Fibroblast of skin of left biceps (primary cell): Measurements from ENCODE around the gene DNM1.

Experiments used
- DNase-seq, 2 experiments: peaks; one replicate each; pipeline ENCODE4 v3.0.0-alpha.2; 2013; ENCODE audit warnings: low read depth in 2 of 2

DNM1 gene

GRCh38 chr9:128203024-128203706 lies at the start of gene DNM1:
Gene DNM1, plus strand, starts transcription at chr9:128203379. Its CDS starts 92 bp downstream, at chr9:128203471.
- no peak for DNase-seq

- DNase-seq: no peak
Observed at GRCh38 chr9:128153947-128154695, 49.1 kb upstream of the DNM1 start.

GRCh38 chr9:128155736-128156500 lies 47.3 kb upstream of the DNM1 start:
- no peak for DNase-seq

GRCh38 chr9:128159522-128159783 lies 43.7 kb upstream of the DNM1 start:
- DNase-seq: no peak

DNA sequence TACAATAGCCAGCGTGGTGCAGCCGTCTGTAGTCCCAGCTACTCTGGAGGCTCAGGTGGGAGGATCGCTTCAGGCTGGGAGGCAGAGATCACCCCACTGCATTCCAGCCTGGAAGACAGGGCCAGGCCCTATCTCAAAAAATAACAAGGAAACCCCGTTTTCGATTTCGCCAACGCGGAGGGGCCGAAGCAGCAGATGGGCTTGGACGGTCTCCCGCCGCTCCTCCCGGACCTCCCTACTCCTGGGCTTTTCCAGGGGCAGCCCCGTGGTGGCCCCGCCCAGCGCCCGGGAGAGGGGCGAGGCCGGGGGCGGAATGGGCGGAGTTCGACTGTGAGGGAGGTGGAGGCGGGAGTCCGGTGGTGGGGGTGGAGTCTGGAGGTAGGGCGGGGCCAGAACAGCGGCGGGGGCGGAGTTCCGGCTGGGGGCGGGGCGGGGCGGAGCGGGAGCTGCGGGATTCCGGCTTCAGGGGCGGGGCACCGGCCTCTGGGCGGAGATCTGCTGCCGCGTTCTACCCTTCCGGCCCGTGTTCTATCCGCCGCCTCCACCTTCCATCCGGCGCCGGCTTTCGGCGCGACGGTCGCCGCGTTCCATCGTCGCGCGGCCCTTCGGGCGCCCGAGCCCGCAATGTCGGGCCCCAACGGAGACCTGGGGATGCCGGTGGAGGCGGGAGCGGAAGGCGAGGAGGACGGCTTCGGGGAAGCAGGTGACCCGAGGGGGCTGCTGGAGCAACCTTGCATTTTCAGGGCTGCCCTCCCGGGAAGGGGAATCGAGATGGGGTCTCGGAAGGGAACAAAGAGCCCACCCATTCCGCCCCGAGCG lies 43.2 kb upstream of the DNM1 start, which contains the start of gene BBLN:
Gene BBLN (plus strand): TSS at position 482 of the 819 bp plus-strand sequence. CDS start 143 bp downstream, at position 625.
- DNase-seq: peak; percentile 85 to 88

DNA sequence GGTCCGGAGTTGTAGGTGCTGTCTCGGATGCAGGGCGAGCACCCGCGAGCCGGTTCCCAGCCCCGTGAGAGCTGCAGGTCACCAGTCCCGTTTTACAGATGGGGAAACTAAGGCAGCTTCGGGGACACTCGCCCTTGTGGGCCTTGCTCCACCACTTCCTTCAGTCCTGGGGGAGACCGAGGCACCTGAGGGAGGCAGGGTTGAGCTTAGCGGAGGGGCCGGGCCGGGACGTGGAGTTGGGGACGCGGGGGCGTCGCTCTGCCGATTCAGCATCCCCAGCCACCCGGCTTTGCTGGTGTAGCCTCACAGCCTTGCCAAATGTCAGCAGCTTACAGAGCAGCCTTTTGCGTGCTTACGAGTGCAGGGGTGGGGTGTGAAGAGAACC lies 42.6 kb upstream of the DNM1 start:
- no peak for DNase-seq

- no peak for DNase-seq
Observed at GRCh38 chr9:128161215-128161902, 41.8 kb upstream of the DNM1 start.

- no peak for DNase-seq
Observed at GRCh38 chr9:128162215-128163026, 40.8 kb upstream of the DNM1 start.

- DNase-seq: no peak
Observed at GRCh38 chr9:128163027-128163515, 40.1 kb upstream of the DNM1 start.

GRCh38 chr9:128163523-128164306 lies 39.5 kb upstream of the DNM1 start:
- DNase-seq: no peak

DNA sequence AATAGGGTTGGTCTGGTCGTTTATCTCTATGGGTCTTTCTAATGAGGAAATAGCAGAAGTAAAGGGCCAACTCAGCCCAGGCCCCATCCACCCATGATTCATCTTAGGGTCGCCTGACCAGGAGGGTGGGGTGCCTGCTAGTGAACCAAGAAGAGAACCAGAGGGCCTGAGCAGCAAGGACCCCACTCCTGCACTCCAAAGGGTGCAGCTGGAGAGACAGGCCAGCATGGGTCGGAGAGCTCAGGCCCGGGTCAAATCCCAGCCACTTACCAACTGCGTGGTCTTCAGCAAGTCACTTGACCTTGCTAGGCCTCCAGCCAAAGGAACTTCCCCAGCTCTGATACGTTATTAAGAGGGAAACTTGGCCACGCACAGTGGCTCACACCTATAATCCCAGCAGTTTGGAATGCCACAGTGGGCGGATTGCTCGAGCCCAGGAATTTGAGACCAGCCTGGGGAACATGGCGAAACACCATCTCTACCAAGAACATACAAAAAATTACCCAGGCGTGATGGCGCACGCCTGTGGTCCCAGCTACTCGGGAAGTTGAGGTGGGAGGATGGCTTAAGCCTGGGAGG lies 38.8 kb upstream of the DNM1 start:
- DNase-seq: no peak

DNA sequence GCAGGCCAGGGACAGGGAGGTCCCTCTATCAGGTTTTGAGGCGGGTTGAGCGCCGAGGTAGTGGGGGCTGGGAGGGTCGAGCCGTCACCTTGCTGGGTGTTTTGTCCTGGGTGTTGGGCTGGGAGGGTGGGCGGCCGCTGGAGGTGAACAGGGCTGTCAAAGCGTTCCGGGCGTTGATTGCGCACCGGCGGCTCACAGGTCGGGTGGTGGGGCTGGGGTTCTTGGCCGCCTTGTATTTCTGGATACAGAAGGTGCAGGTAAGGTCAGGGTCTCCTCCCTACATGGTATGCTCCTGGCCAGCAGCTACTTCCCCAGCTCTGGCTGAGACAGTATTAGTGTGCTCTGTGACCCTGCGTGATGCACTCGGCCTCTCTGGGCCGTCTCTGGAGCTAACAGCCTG lies 37.0 kb upstream of the DNM1 start:
- no peak for DNase-seq

DNA sequence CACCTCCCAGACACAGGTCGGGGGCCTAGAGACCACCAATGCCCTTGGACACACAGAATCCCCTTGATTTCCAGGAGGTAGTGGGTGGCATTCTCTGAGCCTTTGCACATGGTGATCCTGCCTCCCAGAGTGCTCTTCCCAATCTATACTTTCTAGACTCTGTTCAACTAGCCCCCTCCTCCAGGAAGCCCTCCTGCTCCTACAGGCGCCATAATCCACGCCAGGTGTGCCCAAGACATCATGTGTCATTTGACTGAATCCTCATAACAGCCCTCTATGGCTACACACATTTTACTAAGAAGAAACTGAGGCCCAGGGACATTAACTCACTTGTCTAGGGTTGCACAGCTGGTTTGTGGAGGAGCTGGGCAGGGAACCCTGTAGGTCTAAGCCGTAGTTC lies 36.0 kb upstream of the DNM1 start:
- DNase-seq: no peak

GRCh38 chr9:128168731-128169308 lies 34.4 kb upstream of the DNM1 start:
- DNase-seq: no peak

- no peak for DNase-seq
Observed at GRCh38 chr9:128169492-128169891, 33.7 kb upstream of the DNM1 start.

GRCh38 chr9:128169925-128170324 lies 33.3 kb upstream of the DNM1 start:
- no peak for DNase-seq

DNA sequence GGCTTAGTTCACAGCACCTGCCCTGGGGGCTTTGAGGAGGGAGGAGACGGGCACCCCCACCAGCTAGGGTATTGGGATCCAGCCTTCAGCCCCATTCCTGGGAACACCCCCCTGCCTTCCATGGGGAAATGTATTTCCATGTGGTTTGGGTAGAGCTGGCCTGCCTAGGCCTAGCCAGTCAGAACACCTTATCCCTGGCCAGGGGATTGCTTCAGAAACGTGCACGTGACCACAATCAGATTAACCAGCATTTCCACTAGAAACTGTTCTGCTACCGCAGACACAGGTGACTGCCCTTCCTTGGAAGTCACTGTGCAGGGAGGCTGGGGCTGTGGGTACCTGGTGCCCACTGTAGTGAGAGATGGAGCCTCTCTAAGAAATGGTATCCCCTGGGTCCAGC lies 29.1 kb upstream of the DNM1 start:
- DNase-seq: no peak

GRCh38 chr9:128175102-128175563 lies 28.0 kb upstream of the DNM1 start:
- no peak for DNase-seq

DNA sequence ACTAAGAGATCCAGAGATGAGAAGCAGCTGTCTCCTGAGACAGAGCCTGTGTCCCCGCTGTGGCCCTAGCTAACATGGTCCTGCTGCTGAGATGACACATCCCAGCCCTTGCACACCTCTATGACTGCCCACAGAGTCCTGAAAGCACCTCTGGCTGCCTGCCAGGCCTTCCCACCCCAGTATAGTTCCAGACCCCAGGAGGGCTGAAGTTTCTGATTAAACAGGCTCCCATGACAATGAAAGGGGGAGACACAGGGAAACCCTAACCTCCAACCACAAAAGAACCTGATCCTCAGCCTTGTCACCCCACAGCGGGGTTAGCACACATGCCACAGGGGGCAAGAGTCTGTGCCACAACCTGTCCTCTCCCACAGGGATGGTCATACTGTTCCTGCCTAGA lies 27.5 kb upstream of the DNM1 start:
- no peak for DNase-seq
